Mammary epithelial cell (primary cell): ENCODE measurements around the gene HSD17B3.

Source experiments
- CTCF ChIP-seq, 2 donors: IDR thresholded peaks in 1 of 2; conservative IDR thresholded peaks in 1 of 2; 2 replicates each; pipeline ENCODE4 v1.5.1; 2011 to 2012; ENCODE audit warnings: inconsistent platforms in 2 of 2, low read length in 2 of 2, mild to moderate bottlenecking in 2 of 2, control low read depth in 1 of 2, low read depth in 1 of 2; ENCODE audit not compliant: insufficient read depth in 1 of 2; ENCODE audit errors: extremely low read depth in 1 of 2
- EZH2 ChIP-seq: IDR thresholded peaks from 2 replicates; pipeline ENCODE4 v1.6.1; 2012; ENCODE audit warnings: low read length, inconsistent platforms, borderline replicate concordance

GRCh38 chr9:96185518-96186156 is 116.3 kb downstream of the HSD17B3 start:
- TF ChIP-seq EZH2 (no peak), CTCF (conservative IDR thresholded peaks at IDR 0.05 in 1 of 2, IDR thresholded peaks at IDR 0.05 in 1 of 2; ENCODE audit: extremely low read depth in 1 of 2, insufficient read depth in 1 of 2, low read depth in 1 of 2, low read length in 2 of 2) (no peak)
